GM23248 (cell line): ENCODE measurements around the gene KLHL6. TPM values are rescaled to one million over a fixed set of nuclear protein-coding genes. Genes with fewer than 3 reads are reported as not detected.
A peak's percentile ranks its signal among the peaks of the same experiment; 100 is the strongest.

Source experiments
- DNase-seq: peaks from one replicate; pipeline ENCODE4 v3.0.0-alpha.2; 2015
- H2AFZ ChIP-seq: fragments of 200-600 bp; sonication (generic); 2 replicates; pipeline ENCODE4 v1.6.1; 2016; ENCODE audit warnings: antibody characterized with exemption
- H3F3A ChIP-seq: fragments of 200-600 bp; sonication (generic); 2 replicates; pipeline ENCODE4 v1.6.1; 2016; ENCODE audit warnings: mild to moderate bottlenecking, antibody characterized with exemption, mixed run types; ENCODE audit not compliant: insufficient read depth
- H3K27ac ChIP-seq: fragments of 200-600 bp; sonication (generic); 2 replicates; pipeline ENCODE4 v1.5.1; 2016; ENCODE audit warnings: mild to moderate bottlenecking
- H3K27me3 ChIP-seq: fragments of 200-600 bp; sonication (generic); replicated peaks from 2 replicates; pipeline ENCODE4 v1.6.1; 2016; ENCODE audit warnings: mild to moderate bottlenecking; ENCODE audit not compliant: insufficient read depth
- H3K36me3 ChIP-seq: fragments of 200-600 bp; sonication (generic); 2 replicates; pipeline ENCODE4 v1.6.1; 2016; ENCODE audit warnings: low read depth, mild to moderate bottlenecking
- H3K4me1 ChIP-seq: fragments of 200-600 bp; sonication (generic); 2 replicates; pipeline ENCODE4 v1.6.1; 2016; ENCODE audit warnings: mild to moderate bottlenecking; ENCODE audit not compliant: insufficient read depth
- H3K4me2 ChIP-seq: fragments of 200-600 bp; sonication (generic); one replicate; pipeline ENCODE4 v1.6.1; 2016; ENCODE audit warnings: mild to moderate bottlenecking; ENCODE audit not compliant: unreplicated experiment
- H3K4me3 ChIP-seq: fragments of 200-600 bp; sonication (generic); 2 replicates; pipeline ENCODE4 v1.5.1; 2016; ENCODE audit warnings: mild to moderate bottlenecking
- H3K79me2 ChIP-seq: fragments of 200-600 bp; sonication (generic); 2 replicates; pipeline ENCODE4 v1.6.1; 2016; ENCODE audit warnings: mild to moderate bottlenecking; ENCODE audit not compliant: insufficient read depth
- H3K9ac ChIP-seq: fragments of 200-600 bp; sonication (generic); 2 replicates; pipeline ENCODE4 v1.6.1; 2016; ENCODE audit warnings: mild to moderate bottlenecking
- H3K9me2 ChIP-seq: fragments of 200-600 bp; sonication (generic); 2 replicates; pipeline ENCODE4 v1.6.1; 2016; ENCODE audit warnings: mixed run types, mild to moderate bottlenecking, moderate library complexity; ENCODE audit not compliant: insufficient read depth
- H3K9me3 ChIP-seq: fragments of 200-600 bp; sonication (generic); one replicate; pipeline ENCODE4 v1.6.1; 2017; ENCODE audit warnings: low read depth
- H4K20me1 ChIP-seq: fragments of 200-600 bp; sonication (generic); 2 replicates; pipeline ENCODE4 v1.6.0; 2016; ENCODE audit not compliant: insufficient read depth
- EZH2 ChIP-seq: fragments of 200-600 bp; sonication (generic); IDR thresholded peaks from 2 replicates; pipeline ENCODE4 v1.6.1; 2018; ENCODE audit warnings: antibody characterized with exemption, mild to moderate bottlenecking; ENCODE audit not compliant: insufficient read depth, poor library complexity, severe bottlenecking
- EZH2phosphoT487 ChIP-seq: fragments of 200-600 bp; sonication (generic); IDR thresholded peaks from 2 replicates; pipeline ENCODE4 v1.6.1; 2018; ENCODE audit warnings: antibody characterized with exemption, moderate library complexity, mild to moderate bottlenecking, low read depth; ENCODE audit not compliant: insufficient read depth
- WGBS, 2 experiments: methylation state at CpG; one replicate each; pipeline ENCODE4 v1.1.6; 2015 to 2017; ENCODE audit warnings: low lambda C conversion rate in 2 of 2, low coverage in 1 of 2; ENCODE audit errors: missing lambda C conversion rate in 2 of 2; 5-methylcytosine and 5-hydroxymethylcytosine counted together
- in situ Hi-C: fragments of 300-500 bp; cut with MboI; formaldehyde crosslinking; loops from 2 replicates; pipeline ENCODE4 v1.15.0; 2020
- polyA plus RNA-seq: library from polyadenylated mRNA; unstranded; fragments of >200 nt; fragmentation: Nextera tagmentation; extraction: Ambion mirVana; gene quantifications from 2 replicates; pipeline ENCODE4 v1.2.1, GENCODE V29; 2016
- total RNA-seq: library from RNA; depleted of rRNA; stranded (reverse); fragments of >200 nt; shearing (Covaris generic); gene quantifications from 2 replicates; pipeline ENCODE4 v1.2.3, GENCODE V29; 2014

KLHL6 gene
- total and polyA plus RNA-seq, 2 experiments from 2014 or later = not detected

DNA sequence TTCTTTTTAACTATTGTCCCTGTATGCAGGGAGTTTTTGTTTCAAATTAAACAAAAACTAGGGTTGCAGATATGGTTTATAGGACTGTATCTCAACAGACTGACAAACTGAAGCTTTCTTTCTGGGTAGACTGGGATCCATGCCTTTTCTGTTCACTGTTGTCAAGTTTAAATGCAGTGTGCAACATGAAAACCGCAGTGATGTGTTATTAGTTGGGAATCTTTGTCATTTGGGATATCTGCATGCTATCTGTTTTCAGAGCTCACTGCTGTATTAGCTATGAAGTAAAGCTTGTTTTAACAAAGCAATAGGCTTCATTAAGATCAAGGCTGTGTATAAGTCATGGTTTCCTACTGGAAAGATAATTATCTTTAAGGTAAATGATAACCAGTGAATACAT is 105.7 kb downstream of the KLHL6 start:
- Histone ChIP-seq H3F3A (peaks cover 3% of the 10 kb centered on the region), H3K4me2 (no peak overlapping the region), H3K36me3 (no peaks in the 10 kb centered on the region), H2AFZ (no peak overlapping the region), H3K79me2 (no peaks in the 10 kb centered on the region; the same call in 1 of the 2 replicates), H3K4me3 (no peak overlapping the region), H3K9ac (no peak overlapping the region), H3K9me3 (no peaks in the 10 kb centered on the region), H4K20me1 (no peaks in the 10 kb centered on the region), H3K27me3 (no peaks in the 10 kb centered on the region), H3K4me1 (peaks cover 14% of the 10 kb centered on the region), H3K9me2 (no peaks in the 10 kb centered on the region), H3K27ac (no peak overlapping the region)
- DNase-seq = no peak
- 100% methylated on average over 1 of the region's 1 CpG for WGBS, 2 experiments
- in situ Hi-C loops = no loop called here
- no peak for TF ChIP-seq EZH2phosphoT487
- no peak for TF ChIP-seq EZH2

DNA sequence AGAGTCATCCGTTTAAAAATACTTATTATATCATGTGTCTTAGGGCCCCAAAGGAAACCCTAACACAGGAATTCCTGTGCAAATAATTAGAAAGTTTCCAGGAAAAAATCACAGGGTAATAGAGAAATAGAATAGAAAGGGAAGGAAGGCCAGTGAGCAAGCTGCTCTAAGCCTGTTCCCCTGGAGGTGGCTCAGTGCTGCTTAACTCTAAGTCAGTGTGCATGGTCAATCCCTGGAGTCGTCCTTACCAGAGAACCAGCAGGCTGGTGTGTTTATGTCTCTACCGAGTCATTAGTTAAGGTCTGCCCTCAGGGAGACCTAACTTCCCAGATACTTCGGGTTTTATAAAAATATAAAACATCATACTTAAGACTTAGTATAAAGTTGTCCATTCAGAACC is 106.1 kb downstream of the KLHL6 start:
- Histone ChIP-seq H3F3A (no peaks in the 10 kb centered on the region), H3K4me1 (peaks cover 12% of the 10 kb centered on the region; the same call in 1 of the 2 replicates), H3K27ac (no peak overlapping the region), H3K9me2 (no peaks in the 10 kb centered on the region), H3K4me3 (no peak overlapping the region), H3K9me3 (no peaks in the 10 kb centered on the region), H3K9ac (no peak overlapping the region), H3K27me3 (no peaks in the 10 kb centered on the region), H4K20me1 (no peaks in the 10 kb centered on the region), H3K79me2 (no peaks in the 10 kb centered on the region; the same call in 1 of the 2 replicates), H3K4me2 (no peak overlapping the region), H3K36me3 (no peaks in the 10 kb centered on the region), H2AFZ (no peak overlapping the region)
- peak; percentile 36 for DNase-seq
- no peak for TF ChIP-seq EZH2phosphoT487
- no peak for TF ChIP-seq EZH2
- WGBS, 2 experiments = 56 to 57% methylated on average over 4 of the region's 4 CpGs
- in situ Hi-C loops = no loop called here

DNA sequence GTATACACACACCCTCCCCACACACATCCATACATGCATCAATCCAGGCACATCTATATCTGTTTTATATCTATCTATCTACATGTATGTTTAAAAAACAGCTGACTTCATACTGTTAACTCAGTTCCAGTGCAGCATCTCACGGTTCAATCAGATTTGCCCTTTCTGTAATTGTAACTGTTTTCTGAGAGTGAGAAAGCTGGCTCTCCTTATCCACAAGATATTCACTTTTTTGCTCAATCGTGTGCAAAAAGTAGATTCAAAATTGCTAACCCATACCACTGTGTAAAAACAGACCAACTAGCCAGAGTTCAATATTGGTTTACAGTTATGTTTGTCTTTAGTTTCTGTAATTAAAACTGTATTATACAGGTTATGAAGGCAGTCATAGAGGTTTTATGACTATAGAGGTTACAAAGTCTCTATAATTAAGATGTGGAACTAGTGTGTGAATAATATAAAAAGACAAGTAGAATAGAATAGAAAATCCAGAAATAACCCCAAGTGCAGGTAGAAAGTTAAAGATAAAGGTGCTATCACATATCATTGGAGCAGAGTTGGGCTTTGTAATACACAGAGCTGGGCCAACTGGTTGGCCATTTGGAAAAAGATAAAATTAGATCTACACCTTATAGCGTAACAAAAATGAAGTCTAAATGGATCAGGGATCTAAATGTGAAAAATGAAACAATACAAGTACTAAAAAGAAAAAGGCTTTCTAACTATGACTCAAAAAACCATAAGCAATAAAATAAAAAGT is 107.0 kb downstream of the KLHL6 start:
- H3K27me3 ChIP-seq = 0 out of 2 replicates have a peak, but pooled peaks cover under 1% of the 10 kb centered on the region

DNA sequence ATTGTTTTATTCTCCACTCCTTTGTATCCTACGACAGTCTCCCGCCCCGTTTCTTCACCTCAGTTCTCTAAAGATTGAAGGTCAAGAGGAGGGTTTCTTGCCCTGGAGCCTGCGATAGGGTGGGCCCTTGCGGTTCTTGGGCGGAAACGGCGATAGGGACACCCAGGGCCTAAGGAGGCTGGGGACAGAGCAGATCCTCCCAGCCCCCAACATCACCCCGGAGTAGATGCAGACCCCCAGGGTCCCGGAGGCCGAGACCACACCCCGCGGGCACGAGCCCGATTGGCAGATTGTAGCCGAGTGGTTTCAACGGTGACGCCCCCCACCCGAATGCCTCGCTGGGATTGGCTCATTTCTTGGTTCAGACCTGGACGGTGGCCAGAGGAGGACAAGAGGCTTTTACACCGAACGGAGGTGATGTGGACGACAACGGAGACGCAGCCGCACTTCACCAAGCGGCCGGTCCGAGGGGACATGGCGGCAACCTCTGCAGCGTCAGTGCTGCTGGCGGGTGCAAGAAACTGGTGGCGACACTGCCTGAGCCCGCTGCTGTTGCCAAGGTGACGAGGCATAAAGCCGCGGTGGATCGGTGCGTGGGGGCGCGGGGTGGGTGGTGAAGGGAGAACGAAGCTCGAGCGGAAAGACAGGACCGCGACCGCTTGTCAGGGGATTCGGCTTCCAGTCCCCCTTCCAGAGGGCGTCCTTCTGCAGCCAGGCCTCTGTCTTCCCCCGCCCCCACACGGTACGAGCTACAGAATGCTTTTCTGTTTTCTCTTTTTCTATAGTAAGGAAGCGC is 108.1 kb downstream of the KLHL6 start:
- Histone ChIP-seq H3K9me2 (no peaks in the 10 kb centered on the region), H3K4me2 (peak overlapping the region; percentile 94), H2AFZ (peak overlapping the region; percentile 98), H3K9ac (peak overlapping the region; percentile 85), H3K27ac (peak overlapping the region; percentile 42), H3K79me2 (no peaks in the 10 kb centered on the region; the same call in 1 of the 2 replicates), H3K9me3 (no peaks in the 10 kb centered on the region), H3K4me1 (peaks cover 12% of the 10 kb centered on the region; the same call in 1 of the 2 replicates), H3K4me3 (peak overlapping the region; percentile 87), H3K27me3 (0 out of 2 replicates have a peak, but pooled peaks cover 5% of the 10 kb centered on the region), H3F3A (no peaks in the 10 kb centered on the region), H3K36me3 (no peaks in the 10 kb centered on the region), H4K20me1 (no peaks in the 10 kb centered on the region)
- no peak for TF ChIP-seq EZH2
- TF ChIP-seq EZH2phosphoT487 = no peak
- in situ Hi-C loops = no loop called here
- WGBS, 2 experiments = 1% methylated on average over 52 to 54 of the region's 54 CpGs
- peak; percentile 83 for DNase-seq

More for the DNA sequence above, 107.0 kb downstream of the KLHL6 start:
- no peak for DNase-seq
- Histone ChIP-seq H3F3A (no peaks in the 10 kb centered on the region), H3K9ac (peak overlapping the region; percentile 85), H3K4me3 (peak overlapping the region; percentile 87), H3K4me1 (peaks cover 12% of the 10 kb centered on the region; the same call in 1 of the 2 replicates), H3K4me2 (peak overlapping the region; percentile 94), H4K20me1 (no peaks in the 10 kb centered on the region), H3K79me2 (no peaks in the 10 kb centered on the region; the same call in 1 of the 2 replicates), H3K36me3 (no peaks in the 10 kb centered on the region), H3K9me3 (no peaks in the 10 kb centered on the region), H3K27ac (no peak overlapping the region), H2AFZ (peak overlapping the region; percentile 98), H3K9me2 (no peaks in the 10 kb centered on the region)
- no peak for TF ChIP-seq EZH2
- TF ChIP-seq EZH2phosphoT487 = no peak
- in situ Hi-C loops = no loop called here
- 61 to 63% methylated on average over 3 of the region's 3 CpGs for WGBS, 2 experiments
